OCI-LY1 (cell line): ENCODE measurements around the gene EML5.

Experiments used
- CTCF ChIP-seq: fragments of 200-600 bp; sonication (generic), shearing (Covaris generic); IDR thresholded peaks from 2 replicates; pipeline ENCODE4 v1.5.1; 2017; ENCODE audit warnings: mild to moderate bottlenecking, antibody characterized with exemption, low read length, moderate library complexity, mixed read lengths
- EZH2 ChIP-seq: fragments of 200-600 bp; sonication (generic), shearing (Covaris generic); IDR thresholded peaks from 2 replicates; pipeline ENCODE4 v1.8.0; 2017; ENCODE audit warnings: borderline replicate concordance, mixed run types, mild to moderate bottlenecking, antibody characterized with exemption, low read length, moderate library complexity, mixed read lengths

GRCh38 chr14:88821378-88821777, 28.6 kb upstream of the EML5 start:
- TF ChIP-seq CTCF (no peak), EZH2 (no peak)
